OCI-LY3 (cell line): Measurements from ENCODE around the gene CPNE8.

Source experiments
- H2AFZ ChIP-seq: fragments of 200-600, 300-600 bp; shearing (Covaris generic); 2 replicates; pipeline ENCODE4 v1.6.0; 2014; ENCODE audit warnings: antibody characterized with exemption, low read depth, low read length
- H3K27ac ChIP-seq: fragments of 200-600, 300-600 bp; sonication (generic); 2 replicates; pipeline ENCODE4 v1.5.1; 2014; ENCODE audit warnings: mild to moderate bottlenecking, low read length, moderate library complexity, mixed read lengths
- H3K27me3 ChIP-seq: fragments of 200-600, 300-600 bp; sonication (generic); 2 replicates; pipeline ENCODE4 v1.6.1; 2014; ENCODE audit warnings: low read depth, low read length, mixed read lengths
- H3K36me3 ChIP-seq: fragments of 200-600, 300-600 bp; sonication (generic); replicated peaks from 2 replicates; pipeline ENCODE3; 2014; ENCODE audit warnings: low read depth, low read length, mixed read lengths
- H3K4me1 ChIP-seq: fragments of 300-600, 200-600 bp; sonication (generic); 2 replicates; pipeline ENCODE4 v1.6.1; 2014; ENCODE audit warnings: low read length, mixed read lengths
- H3K4me2 ChIP-seq: fragments of 200-600, 300-600 bp; sonication (generic); 2 replicates; pipeline ENCODE4 v1.6.1; 2014; ENCODE audit warnings: low read length, mixed read lengths
- H3K4me3 ChIP-seq: fragments of 300-600, 200-600 bp; sonication (generic); 2 replicates; pipeline ENCODE4 v1.5.1; 2014; ENCODE audit warnings: antibody characterized with exemption, mild to moderate bottlenecking, low read length, moderate library complexity
- H3K79me2 ChIP-seq: fragments of 300-600, 200-600 bp; shearing (Covaris generic); 2 replicates; pipeline ENCODE4 v1.6.1; 2014; ENCODE audit warnings: mild to moderate bottlenecking, low read length, mixed read lengths
- H3K9ac ChIP-seq: fragments of 300-600, 200-600 bp; shearing (Covaris generic); 2 replicates; pipeline ENCODE4 v1.6.0; 2014; ENCODE audit warnings: mild to moderate bottlenecking, low read length, moderate library complexity
- H3K9me3 ChIP-seq: fragments of 200-600, 300-600 bp; shearing (Covaris generic); 2 replicates; pipeline ENCODE4 v1.6.1; 2014; ENCODE audit warnings: low read length, mixed read lengths; ENCODE audit not compliant: insufficient read depth
- H4K20me1 ChIP-seq: fragments of 200-600, 300-600 bp; sonication (generic); 2 replicates; pipeline ENCODE4 v1.6.1; 2016; ENCODE audit warnings: low read length, mixed read lengths; ENCODE audit not compliant: insufficient read depth
- CTCF ChIP-seq: fragments of 200-600, 300-600 bp; sonication (generic); IDR thresholded peaks from 2 replicates; pipeline ENCODE4 v1.5.1; 2014; ENCODE audit warnings: antibody characterized with exemption, low read length, low read depth
- EZH2phosphoT487 ChIP-seq: fragments of 200-600 bp; shearing (Covaris generic); IDR thresholded peaks from 2 replicates; pipeline ENCODE4 v1.6.1; 2018; ENCODE audit warnings: antibody characterized with exemption, mixed run types, low read depth

The CPNE8 gene

GRCh38 chr12:38761636-38762342 is 143.6 kb downstream of the CPNE8 start:
- no peaks in the 10 kb centered on the region for H4K20me1 ChIP-seq
- no peak overlapping the region for H3K9ac ChIP-seq
- no peaks in the 10 kb centered on the region for H3K27me3 ChIP-seq
- no peak overlapping the region for H3K27ac ChIP-seq
- H3K36me3 ChIP-seq, result no peaks in the 10 kb centered on the region
- H3K9me3 ChIP-seq, result no peaks in the 10 kb centered on the region
- H3K79me2 ChIP-seq, result no peaks in the 10 kb centered on the region
- TF ChIP-seq CTCF, result no peak
- TF ChIP-seq EZH2phosphoT487, result no peak
- no peaks in the 10 kb centered on the region for H3K4me1 ChIP-seq
- H3K4me3 ChIP-seq, result no peak overlapping the region
- no peak overlapping the region for H3K4me2 ChIP-seq
- H2AFZ ChIP-seq, result no peak overlapping the region

- H3K4me2 ChIP-seq, result no peak overlapping the region
- H3K36me3 ChIP-seq, result no peaks in the 10 kb centered on the region
- no peaks in the 10 kb centered on the region for H4K20me1 ChIP-seq
- H3K79me2 ChIP-seq, result no peaks in the 10 kb centered on the region
- no peaks in the 10 kb centered on the region for H3K9me3 ChIP-seq
- H3K27ac ChIP-seq, result no peak overlapping the region
- TF ChIP-seq CTCF (no peak), EZH2phosphoT487 (no peak)
- H3K27me3 ChIP-seq, result no peaks in the 10 kb centered on the region
- no peak overlapping the region for H3K4me3 ChIP-seq
- no peak overlapping the region for H3K9ac ChIP-seq
- no peaks in the 10 kb centered on the region for H3K4me1 ChIP-seq
- no peak overlapping the region for H2AFZ ChIP-seq
These were observed 144.3 kb downstream of the CPNE8 start for GRCh38 chr12:38761111-38761510.

GRCh38 chr12:38759621-38760020 is 145.8 kb downstream of the CPNE8 start:
- Histone ChIP-seq H3K9ac (no peak overlapping the region), H3K27ac (no peak overlapping the region), H3K4me2 (no peak overlapping the region), H2AFZ (no peak overlapping the region), H3K79me2 (no peaks in the 10 kb centered on the region), H3K9me3 (no peaks in the 10 kb centered on the region), H3K27me3 (no peaks in the 10 kb centered on the region), H3K36me3 (no peaks in the 10 kb centered on the region), H4K20me1 (no peaks in the 10 kb centered on the region), H3K4me1 (no peaks in the 10 kb centered on the region), H3K4me3 (no peak overlapping the region)
- TF ChIP-seq EZH2phosphoT487, result no peak

GRCh38 chr12:38746744-38747143 is 158.6 kb downstream of the CPNE8 start:
- Histone ChIP-seq H2AFZ (no peak overlapping the region), H3K9me3 (no peaks in the 10 kb centered on the region), H4K20me1 (no peaks in the 10 kb centered on the region), H3K4me2 (no peak overlapping the region), H3K9ac (no peak overlapping the region), H3K27me3 (no peaks in the 10 kb centered on the region), H3K4me3 (no peak overlapping the region), H3K4me1 (no peaks in the 10 kb centered on the region), H3K27ac (no peak overlapping the region), H3K36me3 (no peaks in the 10 kb centered on the region), H3K79me2 (no peaks in the 10 kb centered on the region)
- TF ChIP-seq EZH2phosphoT487, result no peak
- no peak for TF ChIP-seq CTCF
